Right kidney (tissue), 1 donor: Measurements from ENCODE around the gene SLC6A2.
A peak's percentile ranks its signal among the peaks of the same experiment; 100 is the strongest.

Source experiments
- DNase-seq: peaks from one replicate; pipeline ENCODE4 v3.0.0-alpha.2; 2016

Gene SLC6A2

GRCh38 chr16:55672471-55672870 lies 16.7 kb downstream of the SLC6A2 start:
- DNase-seq, result no peak

- DNase-seq, result no peak
Measured at GRCh38 chr16:55678161-55678821, 22.5 kb downstream of the SLC6A2 start.

- no peak for DNase-seq
Measured at GRCh38 chr16:55682086-55682485, 26.3 kb downstream of the SLC6A2 start.

GRCh38 chr16:55685973-55686372 lies 30.2 kb downstream of the SLC6A2 start:
- DNase-seq, result no peak

GRCh38 chr16:55686671-55687070 lies 30.9 kb downstream of the SLC6A2 start:
- DNase-seq, result no peak

GRCh38 chr16:55687802-55688201 lies 32.0 kb downstream of the SLC6A2 start:
- DNase-seq, result no peak

GRCh38 chr16:55690841-55691240 lies 35.1 kb downstream of the SLC6A2 start:
- DNase-seq, result no peak

GRCh38 chr16:55691771-55692170 lies 36.0 kb downstream of the SLC6A2 start:
- DNase-seq, result no peak

GRCh38 chr16:55695595-55695994 lies 39.8 kb downstream of the SLC6A2 start:
- DNase-seq, result no peak

GRCh38 chr16:55697867-55698266 lies 42.1 kb downstream of the SLC6A2 start:
- no peak for DNase-seq

GRCh38 chr16:55698331-55698730 lies 42.5 kb downstream of the SLC6A2 start:
- DNase-seq, result no peak

GRCh38 chr16:55698946-55699345 lies 43.2 kb downstream of the SLC6A2 start:
- DNase-seq, result no peak

GRCh38 chr16:55699616-55700015 lies 43.8 kb downstream of the SLC6A2 start:
- DNase-seq, result no peak

- no peak for DNase-seq
Measured at GRCh38 chr16:55700067-55700466, 44.3 kb downstream of the SLC6A2 start.

- DNase-seq, result no peak
Measured at GRCh38 chr16:55700961-55701360, 45.2 kb downstream of the SLC6A2 start.

- DNase-seq, result peak; percentile 37
Measured at GRCh38 chr16:55701442-55702319, 45.9 kb downstream of the SLC6A2 start.

GRCh38 chr16:55703003-55704001 lies 47.5 kb downstream of the SLC6A2 start:
- DNase-seq, result peak; percentile 17

- no peak for DNase-seq
Measured at GRCh38 chr16:55706739-55707384, 51.1 kb downstream of the SLC6A2 start.

- DNase-seq, result no peak
Measured at GRCh38 chr16:55709801-55710200, 54.0 kb downstream of the SLC6A2 start.

- no peak for DNase-seq
Measured at GRCh38 chr16:55710466-55710865, 54.7 kb downstream of the SLC6A2 start.

- DNase-seq, result peak; percentile 33
Measured at GRCh38 chr16:55711959-55712876, 56.4 kb downstream of the SLC6A2 start.
